GM19351 (cell line): ENCODE data around the gene BAD.
"Not testable (repeated sequence)": the region's sequence is repeated elsewhere in the genome, so short reads cannot be mapped to it uniquely, and the experiment has no call there.

Source experiments
- ATAC-seq: cut with Tn5 transposase; IDR thresholded peaks from one replicate; pipeline ENCODE4 v1.9.1; 2021; ENCODE audit warnings: mild to moderate bottlenecking, moderate library complexity; ENCODE audit not compliant: unreplicated experiment

Gene BAD

GRCh38 chr11:64284048-64284961, at the start of gene BAD:
Gene BAD, minus strand, starts transcription at chr11:64284665. Its CDS starts 297 bp downstream, at chr11:64284368.
- peak; percentile 78 for ATAC-seq

- ATAC-seq: no peak
Measured at GRCh38 chr11:64333556-64333955, 49.1 kb upstream of the BAD start.

GRCh38 chr11:64331569-64332371, 47.3 kb upstream of the BAD start:
- ATAC-seq: peak; percentile 50

- no peak for ATAC-seq
Measured at GRCh38 chr11:64330888-64331287, 46.4 kb upstream of the BAD start.

- no peak for ATAC-seq
Measured at GRCh38 chr11:64327993-64328392, 43.5 kb upstream of the BAD start.

GRCh38 chr11:64327375-64327774, 42.9 kb upstream of the BAD start:
- no peak for ATAC-seq

GRCh38 chr11:64324692-64325469, 40.4 kb upstream of the BAD start:
- no peak for ATAC-seq

GRCh38 chr11:64323984-64324383, 39.5 kb upstream of the BAD start:
- ATAC-seq: not testable (repeated sequence)

- ATAC-seq: no peak
Measured at GRCh38 chr11:64323373-64323772, 38.9 kb upstream of the BAD start.

GRCh38 chr11:64322925-64323260, 38.4 kb upstream of the BAD start:
- ATAC-seq: no peak

GRCh38 chr11:64321533-64321932, 37.1 kb upstream of the BAD start:
- ATAC-seq: no peak

GRCh38 chr11:64321026-64321425, 36.6 kb upstream of the BAD start:
- no peak for ATAC-seq

- no peak for ATAC-seq
Measured at GRCh38 chr11:64320556-64320955, 36.1 kb upstream of the BAD start.

- no peak for ATAC-seq
Measured at GRCh38 chr11:64318766-64319761, 34.6 kb upstream of the BAD start.

- ATAC-seq: peak; percentile 77
Measured at GRCh38 chr11:64317961-64318765, 33.7 kb upstream of the BAD start, which contains the start of gene PRDX5. Gene PRDX5, plus strand, starts transcription at chr11:64318121. Its CDS starts 95 bp downstream, at chr11:64318216.

- ATAC-seq: peak; percentile 74
Measured at GRCh38 chr11:64317325-64317960, 33.0 kb upstream of the BAD start, which contains the start of gene TRMT112. Gene TRMT112, minus strand, starts transcription at chr11:64317559. Its CDS starts 33 bp downstream, at chr11:64317526.

GRCh38 chr11:64316672-64317324, 32.3 kb upstream of the BAD start:
- ATAC-seq: no peak
